Tibial nerve (tissue), 4 donors: ENCODE results near the gene CARNS1.

Experiments used
- CTCF ChIP-seq, 5 experiments: fragments of 200-600 bp in 3 of 5; fragments of 450-650 bp in 2 of 5; sonication (generic) in 3 of 5; IDR thresholded peaks; one replicate each; pipeline ENCODE4 v1.5.1; 2016 to 2019; ENCODE audit warnings: antibody characterized with exemption in 5 of 5, mild to moderate bottlenecking in 3 of 5, moderate library complexity in 2 of 5
- EP300 ChIP-seq, 2 donors: sonication (generic); formaldehyde crosslinking; IDR thresholded peaks; one replicate each; pipeline ENCODE4 v1.6.1; 2017; ENCODE audit warnings: antibody characterized with exemption in 2 of 2, mild to moderate bottlenecking in 1 of 2
- POLR2A ChIP-seq, 2 donors: fragments of 450-650 bp; IDR thresholded peaks; one replicate each; pipeline ENCODE4 v1.6.1; 2017; ENCODE audit warnings: antibody characterized with exemption in 2 of 2, mild to moderate bottlenecking in 2 of 2, moderate library complexity in 2 of 2

DNA sequence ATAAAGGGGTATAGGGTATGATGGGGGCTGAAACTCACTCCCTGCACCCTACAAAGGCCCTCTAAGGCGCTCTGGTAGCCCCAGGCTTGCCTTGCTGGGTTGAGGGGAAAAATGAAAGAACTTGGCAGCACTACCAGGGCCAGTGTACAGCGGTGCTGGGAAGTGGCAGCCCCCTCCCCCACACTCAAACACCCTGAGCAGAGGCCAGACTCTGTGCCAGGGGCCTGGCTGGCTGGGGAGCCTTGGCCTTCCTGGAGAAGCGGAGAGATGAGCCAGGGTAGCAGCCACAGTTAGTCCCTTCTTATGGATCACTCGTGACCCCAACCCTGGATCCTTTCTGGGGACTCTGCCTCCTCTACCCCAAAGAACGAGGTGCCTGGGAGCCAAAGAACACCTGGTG, 50.9 kb downstream of the CARNS1 start:
- TF ChIP-seq CTCF (IDR thresholded peaks at IDR 0.05), result no peak
- TF ChIP-seq EP300 (IDR thresholded peaks at IDR 0.05), result no peak
- TF ChIP-seq POLR2A (IDR thresholded peaks at IDR 0.05), result no peak
